Ectodermal cell (in vitro differentiated cells): Measurements from ENCODE around the gene ASPSCR1.
A peak's percentile ranks its signal among the peaks of the same experiment; 100 is the strongest.
"Not testable (repeated sequence)": the region's sequence is repeated elsewhere in the genome, so short reads cannot be mapped to it uniquely, and the experiment has no call there.

ENCODE experiments used
- H3K27ac ChIP-seq: 2 replicates; pipeline ENCODE4 v1.7.0; 2013; ENCODE audit warnings: mild to moderate bottlenecking, low read depth, low read length; ENCODE audit not compliant: insufficient read depth, poor library complexity, severe bottlenecking
- H3K27me3 ChIP-seq: 2 replicates; pipeline ENCODE4 v1.7.0; 2013; ENCODE audit warnings: mild to moderate bottlenecking, low read length; ENCODE audit not compliant: insufficient read depth, control insufficient read depth, poor library complexity, severe bottlenecking
- H3K36me3 ChIP-seq: one replicate; pipeline ENCODE4 v1.7.0; 2013; ENCODE audit warnings: low read length; ENCODE audit not compliant: control insufficient read depth, insufficient read depth
- H3K4me1 ChIP-seq: one replicate; pipeline ENCODE4 v1.7.0; 2013; ENCODE audit warnings: low read length; ENCODE audit not compliant: control insufficient read depth, insufficient read depth
- H3K4me3 ChIP-seq: 2 replicates; pipeline ENCODE4 v1.7.0; 2013; ENCODE audit warnings: low read depth, low read length, control low read depth; ENCODE audit not compliant: insufficient read depth
- H3K9me3 ChIP-seq: 2 replicates; pipeline ENCODE4 v1.7.0; 2013; ENCODE audit warnings: mild to moderate bottlenecking, low read length, moderate library complexity; ENCODE audit not compliant: control insufficient read depth
- WGBS, 2 experiments: methylation state at CpG; one replicate each; pipeline ENCODE4 v1.1.7; 2013; ENCODE audit warnings: missing lambda C conversion rate in 2 of 2; 5-methylcytosine and 5-hydroxymethylcytosine counted together

Gene ASPSCR1

DNA sequence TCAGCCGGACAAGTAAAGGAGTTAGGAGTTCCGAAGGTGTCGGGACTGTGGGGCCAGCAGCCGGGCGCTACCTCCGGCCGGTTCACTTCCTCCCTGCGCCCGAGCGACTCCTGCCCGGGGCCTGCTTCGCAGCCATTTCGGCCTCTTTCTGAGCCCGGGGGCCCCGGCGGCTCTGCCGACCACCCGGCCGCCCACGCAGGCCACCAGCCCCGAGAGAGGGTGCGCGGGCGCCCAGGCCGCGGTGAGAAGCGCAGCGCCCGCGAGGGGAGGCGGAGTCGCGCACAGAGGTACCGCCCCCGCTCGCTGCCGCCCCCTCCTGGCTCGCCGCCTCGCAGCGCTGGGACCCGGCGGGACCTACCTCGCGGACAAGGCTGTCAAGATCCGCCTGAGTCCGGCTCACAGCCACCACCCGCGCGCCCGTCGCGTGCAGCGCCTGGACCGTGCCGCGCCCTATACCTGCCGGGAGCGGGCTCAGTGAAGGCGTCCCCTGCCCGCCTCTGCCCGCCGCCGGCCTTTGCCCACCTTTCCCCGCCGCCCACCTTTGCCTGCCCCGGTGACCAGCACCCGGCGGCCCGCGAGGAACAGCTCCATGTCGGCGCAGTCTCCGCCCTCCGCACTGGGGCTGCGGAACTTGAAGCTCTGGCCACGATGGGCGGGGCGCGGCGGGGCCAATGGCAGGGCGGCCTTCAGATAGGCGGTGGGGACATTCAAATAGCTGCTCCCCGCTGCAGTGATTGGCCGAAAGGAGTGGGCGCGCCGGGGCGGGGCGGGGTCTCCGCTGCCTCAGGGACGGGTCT lies 59.9 kb downstream of the ASPSCR1 start, which contains the start of gene DCXR:
Gene DCXR (minus strand): TSS at position 606 of the 797 bp plus-strand sequence. CDS start 15 bp downstream, at position 591.
- Histone ChIP-seq H3K27me3 (peaks cover 7% of the 10 kb centered on the region), H3K36me3 (no peaks in the 10 kb centered on the region), H3K27ac (peak within 1 kb of the TSS; percentile 97), H3K9me3 (no peaks in the 10 kb centered on the region), H3K4me3 (peak within 1 kb of the TSS; percentile 68), H3K4me1 (peaks cover 6% of the 10 kb centered on the region)
- 1% methylated on average over 92 of the region's 92 CpGs for WGBS, 2 experiments

DNA sequence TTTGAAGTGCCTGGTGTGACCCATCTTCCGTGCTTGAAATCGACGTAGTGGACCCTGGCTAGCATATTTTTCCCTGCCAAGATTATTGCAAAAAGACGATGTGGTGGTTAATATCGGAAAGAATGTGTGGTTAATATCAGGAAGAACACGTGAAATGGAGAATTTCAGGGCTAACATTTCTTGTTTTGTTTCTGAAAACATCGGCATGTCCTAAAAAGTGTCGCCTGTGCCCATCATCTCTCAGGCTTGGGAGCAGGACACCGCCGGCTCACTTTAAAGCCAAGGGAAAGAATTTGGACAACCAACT lies 60.4 kb downstream of the ASPSCR1 start:
- no peaks in the 10 kb centered on the region for H3K36me3 ChIP-seq
- no peak overlapping the region for H3K4me3 ChIP-seq
- no peaks in the 10 kb centered on the region for H3K9me3 ChIP-seq
- peaks cover 7% of the 10 kb centered on the region for H3K27me3 ChIP-seq
- H3K4me1 ChIP-seq: peaks cover under 1% of the 10 kb centered on the region
- H3K27ac ChIP-seq: no peak overlapping the region
- 23 to 27% methylated on average over 10 of the region's 10 CpGs for WGBS, 2 experiments

DNA sequence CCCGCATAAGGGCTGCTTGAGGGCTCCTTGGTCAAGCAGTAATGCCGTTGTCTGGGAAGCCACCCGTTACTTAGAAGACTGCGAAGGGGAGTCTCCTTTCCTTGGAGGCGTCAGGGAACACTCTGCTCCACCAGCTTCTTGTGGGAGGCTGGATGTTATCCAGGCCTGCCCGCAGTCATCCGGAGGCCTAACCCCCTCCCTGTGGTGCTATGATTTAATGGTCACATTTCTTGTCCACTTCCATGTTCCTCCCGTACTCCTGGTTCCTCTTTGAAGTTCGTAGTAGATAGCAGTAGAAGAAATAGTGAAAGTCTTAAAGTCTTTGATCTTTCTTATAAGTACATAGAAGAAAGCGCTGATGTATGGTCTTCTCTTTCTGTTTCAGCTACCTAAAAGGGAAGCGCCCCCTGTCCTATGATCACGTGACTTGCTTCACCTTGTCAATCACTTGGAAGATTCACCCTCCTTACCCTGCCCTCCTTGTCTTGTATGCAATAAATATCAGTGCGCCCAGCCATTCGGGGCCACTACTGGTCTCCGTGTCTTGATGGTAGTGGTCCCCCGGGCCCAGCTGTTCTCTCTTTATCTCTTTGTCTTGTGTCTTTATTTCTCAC lies 61.5 kb downstream of the ASPSCR1 start:
- not testable (repeated sequence) for H3K27me3 ChIP-seq, H3K27ac ChIP-seq, H3K4me1 ChIP-seq, H3K36me3 ChIP-seq, H3K9me3 ChIP-seq, H3K4me3 ChIP-seq
- 94 to 95% methylated on average over 16 of the region's 16 CpGs for WGBS, 2 experiments

DNA sequence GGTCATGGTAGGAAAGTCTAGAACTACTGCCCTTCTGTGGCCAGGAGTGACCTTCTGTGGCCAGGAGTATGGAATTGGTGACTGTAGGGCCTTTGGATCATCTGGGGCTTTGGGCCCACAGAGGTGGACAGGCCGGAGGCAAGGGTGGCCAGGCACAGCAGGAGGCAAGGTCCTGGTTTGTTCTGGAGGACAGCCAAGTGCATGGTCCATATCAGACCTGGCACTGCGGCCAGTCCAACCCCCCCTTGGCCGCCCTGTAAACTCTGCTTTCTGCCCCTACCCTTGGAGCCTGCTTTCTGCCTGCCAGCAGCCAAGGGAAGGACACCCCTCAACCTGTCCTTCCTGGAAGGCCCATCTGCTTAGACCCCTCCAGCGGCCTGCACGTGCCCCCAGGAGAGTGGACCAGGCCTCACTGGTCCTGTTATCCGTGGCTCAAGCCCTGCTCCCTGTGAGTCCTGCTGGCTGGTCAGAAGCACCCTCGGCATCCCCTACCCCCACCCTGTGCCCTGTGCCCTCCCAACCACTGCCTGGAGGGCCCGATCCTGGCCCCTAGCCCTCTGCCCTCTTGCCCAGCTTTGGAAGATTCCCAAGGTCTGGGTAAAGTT lies 62.4 kb downstream of the ASPSCR1 start:
- Histone ChIP-seq H3K27ac (no peak overlapping the region), H3K4me1 (no peaks in the 10 kb centered on the region), H3K36me3 (no peaks in the 10 kb centered on the region), H3K9me3 (no peaks in the 10 kb centered on the region), H3K4me3 (no peak overlapping the region), H3K27me3 (peaks cover 7% of the 10 kb centered on the region)
- 93 to 94% methylated on average over 8 of the region's 8 CpGs for WGBS, 2 experiments

DNA sequence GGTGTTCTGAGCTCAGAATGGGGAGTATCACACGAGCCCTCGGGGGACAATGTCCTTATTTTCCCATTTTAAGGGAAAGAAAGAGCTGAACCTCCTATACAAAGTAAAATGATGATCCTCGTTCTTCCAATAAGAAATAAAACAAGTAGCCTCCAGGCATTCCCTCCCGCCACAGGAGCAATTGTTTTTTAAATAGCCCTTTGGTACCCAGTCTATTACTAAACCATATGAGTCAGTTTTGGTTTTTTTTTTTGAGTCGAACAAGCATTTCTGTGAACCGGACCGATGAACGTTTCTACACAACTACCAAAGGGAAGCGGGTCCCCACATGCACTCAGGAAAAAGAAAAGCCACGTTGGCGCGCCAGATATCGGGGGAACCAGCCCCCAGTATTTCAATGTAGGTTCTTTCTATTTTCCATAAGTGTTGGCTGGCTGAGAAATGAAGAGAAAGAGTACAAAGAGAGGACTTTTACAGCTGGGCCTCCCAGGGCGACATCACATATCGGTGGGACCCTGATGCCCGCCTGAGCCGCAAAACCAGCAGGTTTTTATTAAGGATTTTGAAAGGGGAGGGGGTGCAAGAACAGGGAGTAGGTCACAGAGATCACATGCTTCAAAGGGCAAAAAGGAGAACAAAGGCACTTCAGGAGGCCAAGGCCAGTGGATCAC lies 63.9 kb downstream of the ASPSCR1 start:
- H3K4me1 ChIP-seq: no peaks in the 10 kb centered on the region

DNA sequence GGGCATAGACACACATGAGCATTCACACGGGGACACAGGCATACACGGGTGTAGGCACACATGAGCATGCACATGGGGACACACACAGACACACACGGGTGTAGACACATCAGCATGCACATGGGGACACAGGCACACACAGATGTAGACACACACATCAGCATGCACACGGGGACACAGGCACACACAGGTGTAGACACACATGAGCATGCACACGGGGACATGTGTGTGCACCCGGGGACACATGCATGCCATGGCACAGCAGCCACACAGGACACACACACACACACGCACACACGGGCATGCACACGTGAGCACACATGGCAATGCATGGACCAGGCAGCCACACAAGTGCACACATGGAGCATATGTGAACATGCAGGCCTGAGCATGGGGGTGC lies 65.2 kb downstream of the ASPSCR1 start:
- WGBS, 2 experiments: 94 to 95% methylated on average over 9 of the region's 9 CpGs
- no peaks in the 10 kb centered on the region for H3K27me3 ChIP-seq
- H3K9me3 ChIP-seq: no peaks in the 10 kb centered on the region
- no peak overlapping the region for H3K4me3 ChIP-seq
- no peaks in the 10 kb centered on the region for H3K36me3 ChIP-seq
- no peak overlapping the region for H3K27ac ChIP-seq
- no peaks in the 10 kb centered on the region for H3K4me1 ChIP-seq

More for the DNA sequence above, 63.9 kb downstream of the ASPSCR1 start:
- Histone ChIP-seq H3K36me3 (no peaks in the 10 kb centered on the region), H3K9me3 (no peaks in the 10 kb centered on the region), H3K27ac (no peak overlapping the region), H3K27me3 (peaks cover 6% of the 10 kb centered on the region), H3K4me3 (no peak overlapping the region)
- 81% methylated on average over 17 of the region's 17 CpGs for WGBS, 2 experiments

DNA sequence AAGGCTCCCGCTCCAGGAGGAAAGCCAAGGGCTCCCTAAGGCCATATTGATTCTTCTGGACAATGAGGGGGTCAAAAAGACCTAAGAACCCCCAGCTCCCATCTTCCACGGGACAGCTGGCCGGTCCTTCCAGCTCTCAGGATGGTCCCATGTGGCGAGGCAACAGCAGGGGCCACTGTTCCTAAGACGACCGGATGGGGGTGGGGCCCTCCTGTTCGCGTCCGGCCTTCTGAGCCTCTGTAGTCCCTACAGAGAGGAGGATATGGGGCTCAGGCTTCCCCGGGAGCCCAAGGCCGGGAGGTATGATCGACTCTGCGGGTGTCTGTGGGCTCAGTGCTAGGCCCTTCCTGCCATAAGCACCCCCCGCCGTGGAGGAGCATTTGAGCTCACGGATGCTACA lies 66.1 kb downstream of the ASPSCR1 start:
- no peaks in the 10 kb centered on the region for H3K27me3 ChIP-seq
- no peaks in the 10 kb centered on the region for H3K4me1 ChIP-seq
- H3K36me3 ChIP-seq: no peaks in the 10 kb centered on the region
- H3K27ac ChIP-seq: no peak overlapping the region
- H3K9me3 ChIP-seq: no peaks in the 10 kb centered on the region
- 73 to 74% methylated on average over 16 of the region's 16 CpGs for WGBS, 2 experiments
- no peak overlapping the region for H3K4me3 ChIP-seq

DNA sequence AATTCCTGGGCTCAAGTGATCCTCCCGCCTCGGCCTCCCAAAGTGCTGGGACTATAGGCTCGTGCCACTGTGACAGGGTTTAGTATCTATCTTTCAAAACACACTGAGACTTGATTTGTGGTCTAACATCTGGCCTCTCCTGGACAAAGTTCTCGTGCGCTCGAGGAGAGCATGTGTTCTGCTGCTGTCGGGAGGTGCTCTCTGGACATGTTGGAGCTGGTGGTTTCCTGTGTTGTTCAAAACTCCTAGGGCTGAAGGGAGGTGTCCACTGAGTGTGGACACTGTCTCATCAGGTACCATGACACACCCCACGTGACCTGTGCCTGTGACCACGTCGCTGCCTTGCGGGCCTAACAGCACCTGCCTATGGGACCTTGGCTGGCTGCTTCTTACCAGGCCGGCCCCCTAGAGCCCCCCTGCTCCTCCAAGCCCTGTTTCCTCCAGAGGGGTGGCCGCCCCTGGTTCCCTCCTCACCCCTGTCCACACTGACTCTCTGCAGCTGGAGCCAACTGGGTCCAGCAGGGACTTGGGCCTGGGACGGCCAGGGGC lies 68.6 kb downstream of the ASPSCR1 start:
- WGBS, 2 experiments: 94% methylated on average over 14 of the region's 14 CpGs
- Histone ChIP-seq H3K4me1 (peaks cover 4% of the 10 kb centered on the region), H3K4me3 (no peak overlapping the region), H3K9me3 (no peaks in the 10 kb centered on the region), H3K27ac (no peak overlapping the region), H3K36me3 (peaks cover 3% of the 10 kb centered on the region), H3K27me3 (no peaks in the 10 kb centered on the region)

DNA sequence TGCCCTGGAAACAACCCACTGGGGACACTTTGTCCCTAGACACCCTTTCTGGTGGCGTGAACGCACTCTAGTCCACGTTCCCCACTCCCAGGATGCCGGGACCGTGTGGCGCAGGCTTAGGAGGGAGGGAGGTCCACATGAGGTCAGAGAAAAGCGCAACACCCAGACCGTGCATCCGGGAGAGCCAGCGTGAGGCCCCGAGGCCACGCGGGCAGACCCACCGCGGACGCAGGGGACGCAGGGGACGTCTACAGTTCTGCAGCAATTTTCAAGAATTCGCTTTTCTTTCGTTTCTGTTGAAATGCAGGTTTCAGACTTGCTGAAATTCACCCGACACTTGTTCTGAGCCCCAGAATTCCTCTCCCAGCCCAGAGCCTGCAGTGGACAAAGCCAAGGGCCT lies 69.5 kb downstream of the ASPSCR1 start:
- Histone ChIP-seq H3K4me3 (no peak overlapping the region), H3K9me3 (no peaks in the 10 kb centered on the region), H3K4me1 (peaks cover 5% of the 10 kb centered on the region), H3K36me3 (peaks cover 3% of the 10 kb centered on the region), H3K27ac (no peak overlapping the region), H3K27me3 (no peaks in the 10 kb centered on the region)
- WGBS, 2 experiments: 95% methylated on average over 21 of the region's 21 CpGs

DNA sequence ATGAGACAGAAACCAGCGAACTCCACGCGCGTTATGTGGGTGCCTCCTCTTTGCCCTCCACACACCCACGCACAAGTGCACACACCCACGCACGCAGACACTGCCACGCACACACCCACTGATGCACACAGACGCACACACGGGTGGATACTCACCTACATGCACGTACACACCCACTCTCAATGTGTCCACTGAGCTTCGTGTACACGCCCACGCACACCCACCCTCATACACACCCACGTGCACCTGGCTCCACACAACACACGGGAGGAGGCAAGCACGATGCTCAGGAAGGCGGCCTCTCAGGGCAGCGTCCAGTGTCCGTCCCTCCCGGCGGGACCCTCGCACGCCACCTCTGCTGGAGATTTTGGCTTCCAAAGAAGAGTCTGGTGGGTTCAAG lies 70.0 kb downstream of the ASPSCR1 start:
- Histone ChIP-seq H3K4me3 (no peak overlapping the region), H3K9me3 (no peaks in the 10 kb centered on the region), H3K36me3 (peaks cover 3% of the 10 kb centered on the region), H3K27me3 (no peaks in the 10 kb centered on the region), H3K27ac (no peak overlapping the region), H3K4me1 (peaks cover 5% of the 10 kb centered on the region)
- 93 to 95% methylated on average over 24 of the region's 24 CpGs for WGBS, 2 experiments
